ENCODE data around the gene ZBTB4.

Gene ZBTB4

DNA sequence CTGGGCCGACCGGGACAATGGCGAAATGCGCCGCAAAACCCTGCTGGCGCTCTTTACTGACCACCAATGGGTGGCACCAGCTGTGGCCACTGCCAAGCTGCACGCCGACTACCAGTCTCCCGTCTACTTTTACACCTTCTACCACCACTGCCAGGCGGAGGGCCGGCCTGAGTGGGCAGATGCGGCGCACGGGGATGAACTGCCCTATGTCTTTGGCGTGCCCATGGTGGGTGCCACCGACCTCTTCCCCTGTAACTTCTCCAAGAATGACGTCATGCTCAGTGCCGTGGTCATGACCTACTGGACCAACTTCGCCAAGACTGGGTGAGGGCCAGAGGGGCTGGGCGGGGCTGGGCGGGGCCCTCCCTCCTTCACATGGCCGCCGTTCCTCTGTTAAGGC is 63.6 kb downstream of the ZBTB4 start:
- Histone ChIP-seq H3K9ac (ENCODE audit: low read length) (no peak overlapping the region), H3K79me1 (ENCODE audit: low read length) (no peaks in the 10 kb centered on the region), H2BK12ac (ENCODE audit: low read length) (no peak overlapping the region), H3K23ac (ENCODE audit: low read length) (no peak overlapping the region), H2BK5ac (ENCODE audit: low read depth, low read length, poor library complexity) (no peak overlapping the region), H3K79me2 (ENCODE audit: control insufficient read depth, insufficient read depth, low read length, poor library complexity) (no peaks in the 10 kb centered on the region), H3K36me3 (ENCODE audit: control insufficient read depth in 1 of 2, insufficient read depth in 2 of 2, low read length in 2 of 2) (peaks cover 22 to 29% of the 10 kb centered on the region in 2 experiments), H3K14ac (ENCODE audit: low read length) (no peak overlapping the region), H2AFZ (ENCODE audit: insufficient read depth, low read length, poor library complexity) (no peak overlapping the region), H4K12ac (ENCODE audit: low read depth, low read length) (no peak overlapping the region), H2BK120ac (ENCODE audit: insufficient read depth, low read length, poor library complexity) (no peak overlapping the region), H3K9me3 (ENCODE audit: insufficient read depth, low read depth, low read length) (no peaks in the 10 kb centered on the region), H2AK5ac (ENCODE audit: low read length) (no peak overlapping the region), H3K27me3 (ENCODE audit: insufficient read depth, low read length) (no peaks in the 10 kb centered on the region), H3K4me3 (ENCODE audit: low read depth, low read length) (no peak overlapping the region), H4K91ac (ENCODE audit: low read depth, low read length) (no peak overlapping the region), H3K4me2 (ENCODE audit: low read length) (no peak overlapping the region), H4K8ac (ENCODE audit: low read depth, low read length) (no peak overlapping the region), H3K4me1 (ENCODE audit: control insufficient read depth in 1 of 2, insufficient read depth in 2 of 2, low read length in 2 of 2) (peaks cover 0 to 2% of the 10 kb centered on the region in 2 experiments), H3K4ac (ENCODE audit: low read depth, low read length) (no peak overlapping the region), H3K18ac (ENCODE audit: low read length) (no peak overlapping the region), H3K27ac (ENCODE audit: low read depth, low read length) (no peak overlapping the region)
- WGBS (ENCODE audit: extremely low coverage, insufficient coverage, insufficient read length), result no CpG with 5 or more reads among the region's 23 CpGs
- no peak for DNase-seq

DNA sequence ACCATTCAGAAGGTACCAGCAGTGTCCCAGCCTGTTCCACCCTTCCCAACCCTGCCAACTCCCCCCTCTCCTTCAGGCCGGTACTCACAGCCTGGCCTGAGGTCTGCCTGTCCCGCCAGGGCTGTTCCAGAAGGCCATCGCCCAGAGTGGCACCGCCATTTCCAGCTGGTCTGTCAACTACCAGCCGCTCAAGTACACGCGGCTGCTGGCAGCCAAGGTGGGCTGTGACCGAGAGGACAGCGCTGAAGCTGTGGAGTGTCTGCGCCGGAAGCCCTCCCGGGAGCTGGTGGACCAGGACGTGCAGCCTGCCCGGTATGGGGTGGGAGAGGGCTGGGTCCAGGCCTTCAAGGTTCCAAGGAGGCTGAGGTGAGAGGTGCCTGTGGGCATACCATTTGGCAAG is 64.6 kb downstream of the ZBTB4 start:
- Histone ChIP-seq H2BK12ac (ENCODE audit: low read length) (no peak overlapping the region), H3K4ac (ENCODE audit: low read depth, low read length) (no peak overlapping the region), H3K4me2 (ENCODE audit: low read length) (no peak overlapping the region), H3K14ac (ENCODE audit: low read length) (no peak overlapping the region), H3K79me1 (ENCODE audit: low read length) (no peaks in the 10 kb centered on the region), H2BK5ac (ENCODE audit: low read depth, low read length, poor library complexity) (no peak overlapping the region), H3K4me3 (ENCODE audit: low read depth, low read length) (no peak overlapping the region), H4K8ac (ENCODE audit: low read depth, low read length) (no peak overlapping the region), H2AFZ (ENCODE audit: insufficient read depth, low read length, poor library complexity) (no peak overlapping the region), H4K91ac (ENCODE audit: low read depth, low read length) (no peak overlapping the region), H4K12ac (ENCODE audit: low read depth, low read length) (no peak overlapping the region), H2BK120ac (ENCODE audit: insufficient read depth, low read length, poor library complexity) (no peak overlapping the region), H3K27ac (ENCODE audit: low read depth, low read length) (no peak overlapping the region), H3K4me1 (ENCODE audit: control insufficient read depth in 1 of 2, insufficient read depth in 2 of 2, low read length in 2 of 2) (peaks cover 0 to under 1% of the 10 kb centered on the region in 2 experiments), H3K23ac (ENCODE audit: low read length) (no peak overlapping the region), H3K9ac (ENCODE audit: low read length) (no peak overlapping the region), H3K27me3 (ENCODE audit: insufficient read depth, low read length) (no peaks in the 10 kb centered on the region), H3K9me3 (ENCODE audit: insufficient read depth, low read depth, low read length) (no peaks in the 10 kb centered on the region), H3K36me3 (ENCODE audit: control insufficient read depth in 1 of 2, insufficient read depth in 2 of 2, low read length in 2 of 2) (peaks cover 23 to 35% of the 10 kb centered on the region in 2 experiments), H3K18ac (ENCODE audit: low read length) (no peak overlapping the region), H3K79me2 (ENCODE audit: control insufficient read depth, insufficient read depth, low read length, poor library complexity) (no peaks in the 10 kb centered on the region), H2AK5ac (ENCODE audit: low read length) (no peak overlapping the region)
- DNase-seq, result no peak
- no CpG with 5 or more reads among the region's 14 CpGs for WGBS (ENCODE audit: extremely low coverage, insufficient coverage, insufficient read length)

DNA sequence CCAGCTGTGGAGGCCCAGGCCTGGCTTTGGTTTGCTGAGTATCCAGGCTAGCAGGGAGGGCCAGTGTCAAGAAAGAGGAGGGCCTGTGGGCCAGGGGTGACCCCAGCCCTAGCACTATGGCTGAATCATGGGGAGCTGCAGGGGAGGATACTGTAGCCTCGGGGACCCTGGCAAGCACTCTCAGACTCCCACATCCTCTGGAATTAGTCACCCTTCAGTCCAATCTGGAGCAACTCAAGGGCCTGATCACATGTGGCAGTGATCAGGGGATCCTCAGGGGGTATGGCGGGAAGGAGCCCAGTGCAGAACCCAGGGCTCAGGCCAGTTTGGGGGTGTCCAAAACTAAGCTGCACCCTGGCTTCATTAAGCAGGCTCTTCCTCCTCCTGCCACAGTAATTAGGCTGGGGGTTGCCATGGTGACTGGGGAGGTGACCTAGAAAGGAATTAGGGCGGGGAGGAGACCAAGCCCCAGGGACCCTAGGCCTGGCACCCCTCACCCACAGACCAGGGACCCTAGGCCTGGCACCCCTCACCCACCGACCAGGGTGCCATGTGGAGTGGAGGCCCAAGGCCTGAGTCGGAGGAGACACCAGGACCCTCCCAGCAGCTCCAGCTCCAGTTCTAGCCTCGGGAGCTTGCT is 66.0 kb downstream of the ZBTB4 start:
- H2AK5ac ChIP-seq (ENCODE audit: low read length), result no peak overlapping the region
- H3K4ac ChIP-seq (ENCODE audit: low read depth, low read length), result no peak overlapping the region
- no peak overlapping the region for H3K9ac ChIP-seq (ENCODE audit: low read length)
- H3K4me3 ChIP-seq (ENCODE audit: low read depth, low read length), result no peak overlapping the region
- no peaks in the 10 kb centered on the region for H3K4me1 ChIP-seq (ENCODE audit: control insufficient read depth in 1 of 2, insufficient read depth in 2 of 2, low read length in 2 of 2)
- no peaks in the 10 kb centered on the region for H3K27me3 ChIP-seq (ENCODE audit: insufficient read depth, low read length)
- no peak overlapping the region for H2AFZ ChIP-seq (ENCODE audit: insufficient read depth, low read length, poor library complexity)
- no peak overlapping the region for H3K4me2 ChIP-seq (ENCODE audit: low read length)
- no peak overlapping the region for H3K27ac ChIP-seq (ENCODE audit: low read depth, low read length)
- DNase-seq, result no peak
- no peak overlapping the region for H4K12ac ChIP-seq (ENCODE audit: low read depth, low read length)
- no peak overlapping the region for H4K8ac ChIP-seq (ENCODE audit: low read depth, low read length)
- no peak overlapping the region for H2BK12ac ChIP-seq (ENCODE audit: low read length)
- no peaks in the 10 kb centered on the region for H3K79me1 ChIP-seq (ENCODE audit: low read length)
- H2BK120ac ChIP-seq (ENCODE audit: insufficient read depth, low read length, poor library complexity), result no peak overlapping the region
- H3K79me2 ChIP-seq (ENCODE audit: control insufficient read depth, insufficient read depth, low read length, poor library complexity), result no peaks in the 10 kb centered on the region
- no peak overlapping the region for H2BK5ac ChIP-seq (ENCODE audit: low read depth, low read length, poor library complexity)
- no CpG with 5 or more reads among the region's 6 CpGs for WGBS (ENCODE audit: extremely low coverage, insufficient coverage, insufficient read length)
- H3K36me3 ChIP-seq (ENCODE audit: control insufficient read depth in 1 of 2, insufficient read depth in 2 of 2, low read length in 2 of 2), result peaks cover 37 to 46% of the 10 kb centered on the region in 2 experiments
- H3K23ac ChIP-seq (ENCODE audit: low read length), result no peak overlapping the region
- no peak overlapping the region for H3K14ac ChIP-seq (ENCODE audit: low read length)
- H4K91ac ChIP-seq (ENCODE audit: low read depth, low read length), result no peak overlapping the region
- H3K9me3 ChIP-seq (ENCODE audit: insufficient read depth, low read depth, low read length), result no peaks in the 10 kb centered on the region
- H3K18ac ChIP-seq (ENCODE audit: low read length), result no peak overlapping the region

DNA sequence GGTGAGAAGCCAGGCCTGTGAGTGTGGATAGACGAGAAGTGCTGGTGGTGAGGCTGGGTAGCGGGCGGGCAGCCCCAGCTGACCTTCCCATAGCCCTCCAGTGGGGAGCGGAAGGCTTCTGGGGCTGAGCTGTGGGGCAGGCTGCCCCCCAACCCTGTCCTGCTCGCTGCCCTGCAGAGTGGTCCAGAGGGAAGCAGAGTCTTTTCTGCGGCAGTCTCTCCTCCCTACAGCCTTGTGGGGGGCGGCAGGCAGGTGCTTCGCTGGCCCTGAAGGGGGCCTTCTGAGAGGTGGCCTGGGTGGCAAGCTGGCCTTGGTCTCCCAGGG is 68.0 kb downstream of the ZBTB4 start:
- no peak overlapping the region for H4K8ac ChIP-seq (ENCODE audit: low read depth, low read length)
- no peaks in the 10 kb centered on the region for H3K4me1 ChIP-seq (ENCODE audit: control insufficient read depth in 1 of 2, insufficient read depth in 2 of 2, low read length in 2 of 2)
- no peak overlapping the region for H3K9ac ChIP-seq (ENCODE audit: low read length)
- no peaks in the 10 kb centered on the region for H3K27me3 ChIP-seq (ENCODE audit: insufficient read depth, low read length)
- H2AFZ ChIP-seq (ENCODE audit: insufficient read depth, low read length, poor library complexity), result no peak overlapping the region
- no peak overlapping the region for H4K91ac ChIP-seq (ENCODE audit: low read depth, low read length)
- H3K79me2 ChIP-seq (ENCODE audit: control insufficient read depth, insufficient read depth, low read length, poor library complexity), result no peaks in the 10 kb centered on the region
- no peak overlapping the region for H4K12ac ChIP-seq (ENCODE audit: low read depth, low read length)
- H3K14ac ChIP-seq (ENCODE audit: low read length), result no peak overlapping the region
- no peak overlapping the region for H2BK5ac ChIP-seq (ENCODE audit: low read depth, low read length, poor library complexity)
- no peak overlapping the region for H2BK12ac ChIP-seq (ENCODE audit: low read length)
- no peak overlapping the region for H3K18ac ChIP-seq (ENCODE audit: low read length)
- no peak overlapping the region for H2BK120ac ChIP-seq (ENCODE audit: insufficient read depth, low read length, poor library complexity)
- DNase-seq, result no peak
- H2AK5ac ChIP-seq (ENCODE audit: low read length), result no peak overlapping the region
- H3K36me3 ChIP-seq (ENCODE audit: control insufficient read depth in 1 of 2, insufficient read depth in 2 of 2, low read length in 2 of 2), result peaks cover 28 to 34% of the 10 kb centered on the region in 2 experiments
- H3K27ac ChIP-seq (ENCODE audit: low read depth, low read length), result no peak overlapping the region
- no CpG with 5 or more reads among the region's 8 CpGs for WGBS (ENCODE audit: extremely low coverage, insufficient coverage, insufficient read length)
- H3K4me3 ChIP-seq (ENCODE audit: low read depth, low read length), result no peak overlapping the region
- H3K79me1 ChIP-seq (ENCODE audit: low read length), result no peaks in the 10 kb centered on the region
- H3K23ac ChIP-seq (ENCODE audit: low read length), result no peak overlapping the region
- no peak overlapping the region for H3K4me2 ChIP-seq (ENCODE audit: low read length)
- H3K4ac ChIP-seq (ENCODE audit: low read depth, low read length), result no peak overlapping the region
- no peaks in the 10 kb centered on the region for H3K9me3 ChIP-seq (ENCODE audit: insufficient read depth, low read depth, low read length)

All from trophoblast cell (in vitro differentiated cells and primary cell).